ENCODE results near the gene ATAD3C.
"Not testable (repeated sequence)": the region's sequence is repeated elsewhere in the genome, so short reads cannot be mapped to it uniquely, and the experiment has no call there.

ATAD3C gene

DNA sequence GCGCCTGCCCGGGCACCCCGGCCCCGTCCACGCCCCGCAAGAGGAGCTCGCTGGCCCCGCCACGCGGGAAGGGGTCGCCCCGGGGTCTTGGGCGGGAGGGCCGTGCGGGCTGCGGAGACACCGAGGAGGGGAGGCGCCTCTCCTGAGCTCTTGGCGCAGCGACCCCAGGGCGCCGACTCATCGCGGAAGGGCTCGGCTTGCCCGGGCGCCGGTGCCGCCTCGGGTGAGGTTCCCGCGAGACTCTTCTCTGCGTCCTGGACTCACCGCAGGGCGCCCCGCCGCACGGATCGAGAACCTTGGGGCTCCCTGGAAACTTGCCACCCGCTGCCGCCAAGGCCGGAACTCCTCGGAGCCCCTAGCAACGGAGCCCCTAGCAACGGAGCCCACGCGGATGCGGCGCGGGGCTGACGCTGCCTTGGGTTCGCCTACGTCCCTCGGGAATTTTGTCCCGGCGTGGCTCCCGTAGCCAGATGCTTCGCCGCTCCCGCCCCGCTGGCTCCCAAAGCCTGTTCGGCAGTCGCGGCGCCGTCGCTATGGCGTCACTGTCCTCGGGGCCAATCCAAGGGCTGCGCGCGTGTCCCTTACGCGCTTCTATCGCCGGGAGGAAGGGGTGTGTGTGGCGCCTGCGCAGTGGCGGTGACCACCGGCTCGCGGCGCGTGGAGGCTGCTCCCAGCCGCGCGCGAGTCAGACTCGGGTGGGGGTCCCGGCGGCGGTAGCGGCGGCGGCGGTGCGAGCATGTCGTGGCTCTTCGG, 62.2 kb downstream of the ATAD3C start, which contains the start of gene ATAD3A:
Gene ATAD3A, plus strand, starts transcription at position 630 of the 753 bp plus-strand sequence. Its CDS starts 107 bp downstream, at position 737.
- Histone ChIP-seq H2BK5ac (ENCODE audit: low read length) (no peak within 1 kb of the TSS), H4K5ac (ENCODE audit: low read length) (no peak within 1 kb of the TSS), H3K4ac (ENCODE audit: low read depth, low read length) (peak within 1 kb of the TSS; percentile 77), H3K27ac (ENCODE audit: low read depth, low read length) (peak within 1 kb of the TSS; percentile 73), H2BK120ac (ENCODE audit: low read depth, low read length) (no peak within 1 kb of the TSS), H2AK5ac (ENCODE audit: low read length) (no peak within 1 kb of the TSS), H3K4me2 (ENCODE audit: low read length) (peak within 1 kb of the TSS; percentile 53), H3K27me3 (ENCODE audit: insufficient read depth, low read length, poor library complexity) (no peaks in the 10 kb centered on the region), H3K79me1 (ENCODE audit: low read length) (no peaks in the 10 kb centered on the region), H2BK15ac (replicated peaks; ENCODE audit: low read depth) (no peak within 1 kb of the TSS), H3K9ac (ENCODE audit: low read length) (peak within 1 kb of the TSS; percentile 71), H3K56ac (ENCODE audit: low read length) (peak within 1 kb of the TSS; percentile 93), H3K18ac (ENCODE audit: low read length) (peak within 1 kb of the TSS; percentile 81), H3K4me1 (ENCODE audit: control insufficient read depth, low read depth, low read length) (no peaks in the 10 kb centered on the region), H4K8ac (ENCODE audit: low read depth, low read length) (no peak within 1 kb of the TSS), H3K79me2 (ENCODE audit: control insufficient read depth, insufficient read depth, low read length) (no peaks in the 10 kb centered on the region), H3K23ac (ENCODE audit: low read length) (no peak within 1 kb of the TSS), H3K4me3 (ENCODE audit: low read length) (peak within 1 kb of the TSS; percentile 39), H3K36me3 (ENCODE audit: control insufficient read depth, insufficient read depth, low read length) (no peaks in the 10 kb centered on the region)
- DNase-seq = peak; percentile 99
- WGBS (ENCODE audit: extremely low coverage, insufficient coverage, low lambda C conversion rate) = no CpG with 5 or more reads among the region's 99 CpGs

DNA sequence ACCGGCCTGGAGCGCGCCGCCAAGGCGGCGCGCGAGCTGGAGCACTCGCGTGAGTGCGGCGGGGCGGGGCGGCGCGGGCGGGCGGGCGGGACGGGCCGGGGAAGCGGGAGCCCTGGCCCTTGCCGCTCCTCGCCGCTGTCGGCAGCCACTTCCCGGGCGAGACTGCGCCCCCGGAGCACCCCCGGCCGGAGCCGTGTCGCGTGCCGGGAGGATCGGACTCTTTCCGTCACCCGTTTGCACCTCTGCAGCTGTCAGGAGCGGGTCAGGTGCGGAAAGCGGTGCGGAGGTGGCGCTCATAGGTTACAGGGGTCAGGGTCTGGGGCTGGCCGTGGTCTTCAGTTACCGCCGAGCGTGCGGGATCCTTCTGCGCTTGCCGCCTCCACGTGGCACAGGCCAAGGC, 62.9 kb downstream of the ATAD3C start:
- not testable (repeated sequence) for H4K5ac ChIP-seq (ENCODE audit: low read length); DNase-seq; H2BK5ac ChIP-seq (ENCODE audit: low read length); H3K27ac ChIP-seq (ENCODE audit: low read depth, low read length); H3K4ac ChIP-seq (ENCODE audit: low read depth, low read length); H3K36me3 ChIP-seq (ENCODE audit: control insufficient read depth, insufficient read depth, low read length); H3K27me3 ChIP-seq (ENCODE audit: insufficient read depth, low read length, poor library complexity); H3K23ac ChIP-seq (ENCODE audit: low read length); H3K18ac ChIP-seq (ENCODE audit: low read length); H2BK15ac ChIP-seq (replicated peaks; ENCODE audit: low read depth); H2AK5ac ChIP-seq (ENCODE audit: low read length); H3K4me1 ChIP-seq (ENCODE audit: control insufficient read depth, low read depth, low read length); H3K4me2 ChIP-seq (ENCODE audit: low read length); H4K8ac ChIP-seq (ENCODE audit: low read depth, low read length); H3K79me1 ChIP-seq (ENCODE audit: low read length); H2BK120ac ChIP-seq (ENCODE audit: low read depth, low read length); H3K79me2 ChIP-seq (ENCODE audit: control insufficient read depth, insufficient read depth, low read length)
- peak overlapping the region; percentile 58 for H3K9ac ChIP-seq (ENCODE audit: low read length)
- H3K56ac ChIP-seq (ENCODE audit: low read length) = peak overlapping the region; percentile 67
- H3K4me3 ChIP-seq (ENCODE audit: low read length) = peak overlapping the region; percentile 39
- WGBS (ENCODE audit: extremely low coverage, insufficient coverage, low lambda C conversion rate) = no CpG with 5 or more reads among the region's 52 CpGs

DNA sequence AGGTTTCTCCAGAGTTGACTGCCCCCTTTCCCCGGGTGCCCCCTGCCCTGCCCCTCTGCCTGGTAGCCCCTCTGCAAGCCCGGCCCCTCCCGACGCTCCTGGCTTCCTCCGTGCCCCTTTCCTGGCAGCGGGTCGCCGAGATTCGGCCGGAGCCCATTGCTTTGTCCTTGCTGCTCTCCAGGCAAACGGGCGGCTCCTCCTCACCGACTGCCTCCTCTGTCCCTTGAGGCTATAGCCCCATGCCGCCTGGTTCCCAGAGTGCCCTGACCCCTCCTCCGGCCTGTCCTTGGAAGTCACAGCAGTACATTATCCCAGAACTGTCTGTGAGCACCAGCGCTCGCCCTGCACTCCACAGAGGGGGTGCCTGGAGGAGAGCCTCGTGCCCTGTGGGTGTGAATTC, 64.2 kb downstream of the ATAD3C start:
- H3K27ac ChIP-seq (ENCODE audit: low read depth, low read length); H4K5ac ChIP-seq (ENCODE audit: low read length): not testable (repeated sequence)
- no CpG with 5 or more reads among the region's 18 CpGs for WGBS (ENCODE audit: extremely low coverage, insufficient coverage, low lambda C conversion rate)

GRCh38 chr1:1514376-1514775, 64.9 kb downstream of the ATAD3C start:
- H3K4me3 ChIP-seq (ENCODE audit: low read length); H3K4me1 ChIP-seq (ENCODE audit: control insufficient read depth, low read depth, low read length); H2BK5ac ChIP-seq (ENCODE audit: low read length); H3K4me2 ChIP-seq (ENCODE audit: low read length); H3K79me1 ChIP-seq (ENCODE audit: low read length); H3K27ac ChIP-seq (ENCODE audit: low read depth, low read length); H3K18ac ChIP-seq (ENCODE audit: low read length); H2BK15ac ChIP-seq (replicated peaks; ENCODE audit: low read depth); DNase-seq; H2BK120ac ChIP-seq (ENCODE audit: low read depth, low read length); H3K56ac ChIP-seq (ENCODE audit: low read length); H3K9ac ChIP-seq (ENCODE audit: low read length); H4K8ac ChIP-seq (ENCODE audit: low read depth, low read length); H3K36me3 ChIP-seq (ENCODE audit: control insufficient read depth, insufficient read depth, low read length); H2AK5ac ChIP-seq (ENCODE audit: low read length); H3K23ac ChIP-seq (ENCODE audit: low read length); H3K27me3 ChIP-seq (ENCODE audit: insufficient read depth, low read length, poor library complexity); H4K5ac ChIP-seq (ENCODE audit: low read length); H3K79me2 ChIP-seq (ENCODE audit: control insufficient read depth, insufficient read depth, low read length); H3K4ac ChIP-seq (ENCODE audit: low read depth, low read length): not testable (repeated sequence)
- WGBS (ENCODE audit: extremely low coverage, insufficient coverage, low lambda C conversion rate) = no CpG with 5 or more reads among the region's 16 CpGs

More for the DNA sequence above, 64.2 kb downstream of the ATAD3C start:
- not testable (repeated sequence) for DNase-seq; H3K56ac ChIP-seq (ENCODE audit: low read length); H3K36me3 ChIP-seq (ENCODE audit: control insufficient read depth, insufficient read depth, low read length); H3K4me2 ChIP-seq (ENCODE audit: low read length); H3K79me2 ChIP-seq (ENCODE audit: control insufficient read depth, insufficient read depth, low read length); H3K23ac ChIP-seq (ENCODE audit: low read length); H2BK120ac ChIP-seq (ENCODE audit: low read depth, low read length); H3K4ac ChIP-seq (ENCODE audit: low read depth, low read length); H2BK5ac ChIP-seq (ENCODE audit: low read length); H3K79me1 ChIP-seq (ENCODE audit: low read length); H3K4me3 ChIP-seq (ENCODE audit: low read length); H3K9ac ChIP-seq (ENCODE audit: low read length); H4K8ac ChIP-seq (ENCODE audit: low read depth, low read length); H3K4me1 ChIP-seq (ENCODE audit: control insufficient read depth, low read depth, low read length); H2BK15ac ChIP-seq (replicated peaks; ENCODE audit: low read depth); H3K27me3 ChIP-seq (ENCODE audit: insufficient read depth, low read length, poor library complexity); H3K18ac ChIP-seq (ENCODE audit: low read length); H2AK5ac ChIP-seq (ENCODE audit: low read length)

DNA sequence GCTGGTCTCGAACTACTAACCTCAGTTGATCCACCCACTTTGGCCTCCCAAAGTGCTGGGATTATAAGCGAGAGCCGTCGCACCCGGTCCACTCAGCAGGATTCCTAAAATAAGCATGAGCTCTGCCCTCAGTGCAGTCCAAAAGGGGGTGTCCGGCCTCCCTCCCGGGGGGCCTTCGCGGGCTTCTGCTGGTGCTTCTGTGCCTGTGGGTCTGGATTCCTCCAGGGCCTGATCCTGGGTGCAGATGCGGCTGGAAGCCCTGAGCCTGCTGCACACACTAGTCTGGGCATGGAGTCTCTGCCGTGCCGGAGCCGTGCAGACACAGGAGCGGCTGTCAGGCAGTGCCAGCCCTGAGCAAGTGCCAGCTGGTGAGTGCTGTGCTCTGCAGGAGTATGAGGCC, 67.4 kb downstream of the ATAD3C start:
- not testable (repeated sequence) for H3K36me3 ChIP-seq (ENCODE audit: control insufficient read depth, insufficient read depth, low read length); H3K79me1 ChIP-seq (ENCODE audit: low read length); H2BK15ac ChIP-seq (replicated peaks; ENCODE audit: low read depth); H3K4me1 ChIP-seq (ENCODE audit: control insufficient read depth, low read depth, low read length); H4K8ac ChIP-seq (ENCODE audit: low read depth, low read length); H3K56ac ChIP-seq (ENCODE audit: low read length); H3K4me2 ChIP-seq (ENCODE audit: low read length); H3K4ac ChIP-seq (ENCODE audit: low read depth, low read length); DNase-seq; H3K18ac ChIP-seq (ENCODE audit: low read length); H3K23ac ChIP-seq (ENCODE audit: low read length); H2BK5ac ChIP-seq (ENCODE audit: low read length); H3K27me3 ChIP-seq (ENCODE audit: insufficient read depth, low read length, poor library complexity); H2AK5ac ChIP-seq (ENCODE audit: low read length); H3K79me2 ChIP-seq (ENCODE audit: control insufficient read depth, insufficient read depth, low read length); H2BK120ac ChIP-seq (ENCODE audit: low read depth, low read length); H3K27ac ChIP-seq (ENCODE audit: low read depth, low read length); H3K4me3 ChIP-seq (ENCODE audit: low read length); H4K5ac ChIP-seq (ENCODE audit: low read length); H3K9ac ChIP-seq (ENCODE audit: low read length)
- no CpG with 5 or more reads among the region's 14 CpGs for WGBS (ENCODE audit: extremely low coverage, insufficient coverage, low lambda C conversion rate)

Data from mesendoderm (in vitro differentiated cells).